Retinal pigment epithelial cell (primary cell): Measurements from ENCODE around the gene P2RY6.

Source experiments
- DNase-seq: peaks from one replicate; pipeline ENCODE4 v3.0.0-alpha.2; 2010; ENCODE audit warnings: low read depth
- H3K4me3 ChIP-seq: 2 replicates; pipeline ENCODE4 v1.5.1; 2011; ENCODE audit warnings: mild to moderate bottlenecking, low read length, control low read depth, moderate library complexity
- TF ChIP-seq, protein P1 (sequence below): conservative IDR thresholded peaks from 2 replicates; pipeline ENCODE4 v1.5.1; 2011; ENCODE audit warnings: low read depth, low read length, control low read depth, inconsistent platforms

P2RY6 gene

DNA sequence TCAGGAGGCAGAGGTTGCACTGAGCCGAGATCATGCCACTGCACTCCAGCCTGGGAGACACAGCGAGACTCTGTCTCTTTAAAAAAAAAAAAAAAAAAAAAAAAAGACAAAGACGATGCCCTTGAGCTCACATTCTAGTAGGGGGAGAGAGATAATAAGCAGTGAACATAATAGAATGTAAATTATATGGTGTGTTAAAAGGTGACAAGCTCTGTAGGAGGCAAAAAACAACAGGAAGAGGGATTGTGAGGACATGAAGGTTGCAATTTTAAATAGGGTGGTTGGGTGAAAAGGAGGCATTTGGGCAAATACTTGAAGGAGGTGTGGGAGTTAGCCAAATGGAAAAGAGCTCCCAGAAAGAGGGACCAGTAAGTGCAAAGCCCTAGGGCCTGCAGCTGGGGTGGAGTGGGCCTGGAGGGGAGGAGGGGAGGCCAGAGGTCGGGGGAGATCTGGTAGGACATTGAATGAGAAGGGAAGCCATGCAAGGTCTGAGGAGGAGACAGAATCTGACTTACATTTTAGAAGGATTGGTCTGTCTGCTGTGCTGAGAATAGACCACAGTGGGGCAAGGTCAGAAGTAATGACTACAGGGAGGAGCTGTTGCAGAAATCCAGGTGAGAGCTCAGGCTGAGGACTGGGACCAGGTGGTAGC lies 27.4 kb upstream of the P2RY6 start:
- DNase-seq, result no peak
- TF ChIP-seq, protein P1, sequence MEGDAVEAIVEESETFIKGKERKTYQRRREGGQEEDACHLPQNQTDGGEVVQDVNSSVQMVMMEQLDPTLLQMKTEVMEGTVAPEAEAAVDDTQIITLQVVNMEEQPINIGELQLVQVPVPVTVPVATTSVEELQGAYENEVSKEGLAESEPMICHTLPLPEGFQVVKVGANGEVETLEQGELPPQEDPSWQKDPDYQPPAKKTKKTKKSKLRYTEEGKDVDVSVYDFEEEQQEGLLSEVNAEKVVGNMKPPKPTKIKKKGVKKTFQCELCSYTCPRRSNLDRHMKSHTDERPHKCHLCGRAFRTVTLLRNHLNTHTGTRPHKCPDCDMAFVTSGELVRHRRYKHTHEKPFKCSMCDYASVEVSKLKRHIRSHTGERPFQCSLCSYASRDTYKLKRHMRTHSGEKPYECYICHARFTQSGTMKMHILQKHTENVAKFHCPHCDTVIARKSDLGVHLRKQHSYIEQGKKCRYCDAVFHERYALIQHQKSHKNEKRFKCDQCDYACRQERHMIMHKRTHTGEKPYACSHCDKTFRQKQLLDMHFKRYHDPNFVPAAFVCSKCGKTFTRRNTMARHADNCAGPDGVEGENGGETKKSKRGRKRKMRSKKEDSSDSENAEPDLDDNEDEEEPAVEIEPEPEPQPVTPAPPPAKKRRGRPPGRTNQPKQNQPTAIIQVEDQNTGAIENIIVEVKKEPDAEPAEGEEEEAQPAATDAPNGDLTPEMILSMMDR, result no peak
- H3K4me3 ChIP-seq, result no peak overlapping the region

DNA sequence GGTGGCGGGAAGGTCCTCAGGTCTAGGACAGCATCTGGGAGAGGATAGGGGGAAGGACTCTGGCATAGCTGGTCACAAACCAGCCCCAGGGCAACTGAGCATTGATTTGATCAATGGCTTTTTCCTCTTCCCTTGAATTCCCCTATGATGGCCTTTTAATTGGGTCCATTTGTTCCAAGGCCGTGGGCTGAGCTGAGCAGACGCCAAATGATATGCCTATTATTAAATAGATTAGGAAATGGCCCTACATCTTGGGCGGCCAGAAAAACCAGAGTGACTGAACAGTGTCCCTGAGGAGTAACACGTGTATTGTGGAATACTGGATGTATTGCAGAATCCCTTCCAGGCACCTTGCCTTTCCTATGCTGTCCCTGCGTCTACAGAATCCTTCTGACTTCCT lies 26.7 kb upstream of the P2RY6 start:
- TF ChIP-seq, protein P1, result no peak
- DNase-seq, result no peak

DNA sequence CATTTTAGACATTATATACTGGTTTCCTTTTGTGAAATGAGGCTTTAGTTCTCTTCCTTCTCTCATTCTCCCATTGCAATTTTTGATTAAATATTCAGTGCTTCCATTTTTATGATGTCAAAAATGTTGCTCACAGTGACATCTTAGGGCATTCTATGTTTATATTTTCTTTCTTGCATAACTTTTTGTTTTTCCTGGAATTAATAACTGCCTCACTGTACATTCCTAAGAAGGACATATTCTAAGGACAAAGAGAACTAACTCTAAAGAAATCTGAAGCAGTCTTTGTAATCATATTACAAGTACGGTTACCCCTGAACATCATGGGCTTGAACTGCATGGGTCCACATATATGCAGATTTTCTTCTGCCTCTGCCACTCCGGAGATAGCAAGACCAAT lies 25.8 kb upstream of the P2RY6 start:
- H3K4me3 ChIP-seq, result no peak overlapping the region
- TF ChIP-seq, protein P1, result no peak
- DNase-seq, result no peak

More for the DNA sequence above, 26.7 kb upstream of the P2RY6 start:
- H3K4me3 ChIP-seq, result no peak overlapping the region

DNA sequence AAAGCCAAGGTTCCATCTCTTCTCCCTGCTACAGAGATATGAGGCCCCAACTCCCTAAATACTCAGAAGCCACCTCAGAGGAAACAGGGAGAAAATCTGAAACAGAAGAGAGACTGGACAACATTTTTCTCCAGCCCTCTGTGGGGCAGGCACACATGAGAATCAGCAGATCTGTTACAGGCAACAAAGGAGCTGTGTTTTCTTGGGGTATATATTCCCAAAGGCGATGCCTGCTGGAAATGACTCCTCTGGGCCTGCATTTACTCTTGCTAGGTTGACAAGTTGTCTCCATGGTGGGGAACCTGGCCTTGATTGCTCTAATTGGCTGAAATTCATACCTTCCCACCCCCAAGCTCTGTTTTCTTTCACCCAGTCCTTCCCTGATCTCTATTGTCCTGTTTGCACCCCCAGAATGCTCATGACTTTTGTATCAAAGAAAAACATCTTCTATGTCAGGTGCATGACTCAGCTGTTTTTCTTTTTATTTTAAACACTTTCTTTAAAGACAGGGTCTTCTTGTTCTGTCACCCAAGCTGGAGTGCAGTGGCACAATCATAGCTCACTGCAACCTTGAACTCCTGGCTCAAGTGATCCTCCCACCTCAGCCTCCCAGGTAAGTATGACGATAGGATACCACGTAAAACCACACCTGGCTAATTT lies 23.5 kb upstream of the P2RY6 start:
- TF ChIP-seq, protein P1, result no peak
- H3K4me3 ChIP-seq, result no peak overlapping the region
- DNase-seq, result no peak

DNA sequence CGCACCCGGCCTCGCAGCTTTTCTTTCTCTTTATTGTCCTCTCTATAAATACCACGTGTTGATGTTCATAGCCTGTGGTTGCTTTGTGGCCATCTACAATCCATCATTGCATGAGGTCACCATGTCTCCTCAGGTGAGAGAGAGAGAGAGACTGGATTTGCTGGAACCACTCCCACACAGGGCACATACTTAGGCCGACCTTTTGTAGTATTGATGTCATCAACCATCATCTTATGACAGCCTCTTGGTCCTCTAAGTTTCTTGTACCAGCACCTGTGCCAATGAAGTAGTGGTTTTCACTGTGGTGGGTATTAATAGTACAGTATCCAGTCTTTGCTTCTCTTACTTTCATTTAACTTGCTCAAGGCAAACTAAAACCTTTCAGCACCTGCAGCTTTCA lies 22.8 kb upstream of the P2RY6 start:
- DNase-seq, result no peak
- TF ChIP-seq, protein P1, result no peak
- H3K4me3 ChIP-seq, result no peak overlapping the region

DNA sequence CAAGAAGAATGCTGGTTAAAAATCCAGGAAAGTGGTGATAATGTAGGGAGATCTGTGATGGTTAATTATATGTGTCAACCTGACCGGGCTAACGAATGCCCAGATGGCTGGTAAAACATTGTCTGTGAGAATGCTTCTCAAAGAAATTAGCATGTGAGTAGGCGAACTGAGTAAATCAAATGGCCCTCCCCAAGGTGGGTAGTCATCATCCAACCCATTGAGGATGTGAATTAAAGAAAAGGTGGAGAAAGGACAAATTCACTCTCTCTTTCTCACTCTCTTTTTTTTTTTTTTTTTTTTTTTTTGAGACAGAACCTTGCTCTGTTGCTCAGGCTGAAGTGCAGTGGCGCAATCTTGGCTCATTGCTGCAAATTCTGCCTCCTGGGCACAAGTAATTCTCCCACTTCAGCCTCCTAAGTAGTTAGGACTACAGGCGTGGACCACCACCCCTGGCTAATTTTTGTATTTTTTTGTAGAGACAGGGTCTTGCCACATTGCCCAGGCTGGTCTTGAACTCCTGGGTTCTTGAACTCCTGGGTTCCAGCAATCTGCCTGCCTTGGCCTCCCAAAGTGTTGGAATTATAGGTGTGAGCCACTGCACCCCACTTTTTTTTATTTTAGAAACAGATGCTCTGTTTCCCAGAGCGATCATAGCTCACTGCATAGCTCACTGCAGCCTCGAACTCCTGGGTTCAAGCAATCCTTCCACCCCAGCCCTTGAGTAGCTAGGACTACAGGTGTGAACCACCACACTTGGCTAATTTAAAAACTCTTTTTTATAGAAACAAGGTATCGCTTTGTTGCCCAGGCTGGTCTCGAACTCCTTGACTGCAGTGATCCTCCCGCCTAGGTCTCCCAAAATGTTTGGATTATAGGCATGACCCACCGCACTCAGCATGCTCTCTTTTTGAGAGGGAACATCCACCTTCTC lies 22.0 kb upstream of the P2RY6 start:
- DNase-seq, result no peak
- TF ChIP-seq, protein P1, result no peak
- no peak overlapping the region for H3K4me3 ChIP-seq
